GM19395 (cell line): ENCODE results near the gene HOXC5.

Source experiments
- ATAC-seq: cut with Tn5 transposase; IDR thresholded peaks from one replicate; pipeline ENCODE4 v1.9.1; 2021; ENCODE audit warnings: mild to moderate bottlenecking, moderate library complexity; ENCODE audit not compliant: unreplicated experiment

HOXC5 gene

GRCh38 chr12:54019091-54019811, 13.6 kb upstream of the HOXC5 start:
- ATAC-seq: no peak

- ATAC-seq: no peak
Measured at GRCh38 chr12:54019924-54020590, 12.8 kb upstream of the HOXC5 start.

GRCh38 chr12:54020591-54021405, 12.1 kb upstream of the HOXC5 start:
- no peak for ATAC-seq

- no peak for ATAC-seq
Measured at GRCh38 chr12:54021432-54022013, 11.3 kb upstream of the HOXC5 start.

- no peak for ATAC-seq
Measured at GRCh38 chr12:54022960-54023884, 9.6 kb upstream of the HOXC5 start.

GRCh38 chr12:54024127-54024526, 8.7 kb upstream of the HOXC5 start:
- no peak for ATAC-seq

- no peak for ATAC-seq
Measured at GRCh38 chr12:54024581-54025305, 8.1 kb upstream of the HOXC5 start.

GRCh38 chr12:54025499-54026405, 7.1 kb upstream of the HOXC5 start:
- ATAC-seq: no peak

GRCh38 chr12:54026640-54027441, 6.0 kb upstream of the HOXC5 start:
- ATAC-seq: no peak

- no peak for ATAC-seq
Measured at GRCh38 chr12:54027442-54027786, 5.4 kb upstream of the HOXC5 start.

- ATAC-seq: no peak
Measured at GRCh38 chr12:54028314-54029201, 4.3 kb upstream of the HOXC5 start, which contains the start of gene HOXC6. Gene HOXC6 (plus strand): TSS chr12:54028440. CDS start chr12:54028522, 82 bp downstream.

GRCh38 chr12:54029529-54030441, 3.1 kb upstream of the HOXC5 start:
- no peak for ATAC-seq

GRCh38 chr12:54030442-54030801, 2.4 kb upstream of the HOXC5 start:
- ATAC-seq: no peak

GRCh38 chr12:54030889-54031471, 1.9 kb upstream of the HOXC5 start:
- ATAC-seq: no peak

GRCh38 chr12:54031480-54031879, 1.4 kb upstream of the HOXC5 start:
- ATAC-seq: no peak
